Central memory CD8-positive, alpha-beta T cell (primary cell): ENCODE measurements around the gene AGL.
"Not testable (repeated sequence)": the region's sequence is repeated elsewhere in the genome, so short reads cannot be mapped to it uniquely, and the experiment has no call there.

Experiments
- ATAC-seq: fragments of 150-1000 bp; cut with Tn5 transposase; replicated peaks from 2 replicates; pipeline ENCODE4 v1.10.0; 2022; ENCODE audit warnings: mild to moderate bottlenecking, moderate FRiP score, moderate number of reproducible peaks; ENCODE audit not compliant: poor library complexity, severe bottlenecking; ENCODE audit errors: extremely low read depth
- DNase-seq, 2 donors: peaks; one replicate each; pipeline ENCODE4 v3.0.0; 2021; ENCODE audit warnings: low spot score in 2 of 2
- H3K27ac Mint-ChIP-seq: one replicate; pipeline ENCODE4 v1.8.0; 2022; ENCODE audit warnings: low read depth, mild to moderate bottlenecking, moderate library complexity, mixed read lengths
- H3K27me3 Mint-ChIP-seq: one replicate; pipeline ENCODE4 v1.8.0; 2022; ENCODE audit warnings: mixed read lengths
- H3K36me3 Mint-ChIP-seq: one replicate; pipeline ENCODE4 v1.8.0; 2022; ENCODE audit warnings: mild to moderate bottlenecking, moderate library complexity, mixed read lengths; ENCODE audit not compliant: insufficient read depth
- H3K4me1 Mint-ChIP-seq: one replicate; pipeline ENCODE4 v1.8.0; 2022; ENCODE audit warnings: mixed read lengths
- H3K4me3 Mint-ChIP-seq: one replicate; pipeline ENCODE4 v1.8.0; 2022; ENCODE audit warnings: mild to moderate bottlenecking, moderate library complexity, mixed read lengths
- H3K9me3 Mint-ChIP-seq: one replicate; pipeline ENCODE4 v1.8.0; 2022; ENCODE audit warnings: mixed read lengths

Gene AGL

DNA sequence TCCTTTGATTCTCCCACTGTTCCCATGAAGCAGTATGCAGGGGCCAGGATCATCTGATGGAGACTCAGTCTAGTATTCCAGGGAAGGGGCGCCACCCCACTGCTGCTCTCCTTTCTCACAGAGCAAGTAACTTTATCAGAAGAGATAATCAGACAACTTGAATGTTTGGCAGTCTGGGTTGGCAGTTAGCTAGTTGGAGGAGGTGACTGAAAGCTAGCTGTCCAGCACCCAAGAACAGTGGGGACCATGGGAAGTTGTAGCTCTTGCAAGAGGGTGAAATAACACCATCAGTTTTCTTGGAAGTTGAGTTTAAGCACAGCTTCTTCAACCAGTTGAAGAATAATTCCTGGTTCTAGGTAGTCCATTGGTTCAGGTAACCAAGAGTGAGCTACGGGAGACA, 22.2 kb upstream of the AGL start:
- H3K36me3 Mint-ChIP-seq: no peaks in the 10 kb centered on the region
- DNase-seq: no peak
- H3K4me1 Mint-ChIP-seq: no peaks in the 10 kb centered on the region
- no peaks in the 10 kb centered on the region for H3K9me3 Mint-ChIP-seq
- H3K27me3 Mint-ChIP-seq: peaks cover 26% of the 10 kb centered on the region
- no peak overlapping the region for H3K4me3 Mint-ChIP-seq
- H3K27ac Mint-ChIP-seq: no peak overlapping the region
- no peak for ATAC-seq

DNA sequence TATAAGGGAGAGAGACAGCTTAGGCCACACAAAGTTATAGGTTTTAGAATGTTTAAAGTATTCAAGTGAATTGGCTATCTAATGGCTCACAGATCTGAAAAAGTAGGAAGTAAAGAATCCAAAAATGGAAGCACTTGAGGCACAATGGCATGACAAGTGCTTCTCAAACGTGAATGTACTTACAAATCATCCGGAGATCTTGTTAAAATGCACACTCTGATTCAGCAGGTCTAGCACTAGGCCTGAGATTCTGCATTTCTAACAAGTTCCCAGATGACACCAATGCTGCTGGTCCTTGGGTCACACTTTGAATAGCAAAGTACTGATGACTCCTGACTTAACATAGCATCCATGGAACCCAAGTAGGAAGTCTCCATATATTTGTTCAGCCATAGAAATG, 20.9 kb upstream of the AGL start:
- H3K27ac Mint-ChIP-seq: no peak overlapping the region
- H3K36me3 Mint-ChIP-seq: no peaks in the 10 kb centered on the region
- no peak for DNase-seq
- no peak overlapping the region for H3K4me3 Mint-ChIP-seq
- H3K9me3 Mint-ChIP-seq: no peaks in the 10 kb centered on the region
- peaks cover 26% of the 10 kb centered on the region for H3K27me3 Mint-ChIP-seq
- no peaks in the 10 kb centered on the region for H3K4me1 Mint-ChIP-seq
- ATAC-seq: no peak

DNA sequence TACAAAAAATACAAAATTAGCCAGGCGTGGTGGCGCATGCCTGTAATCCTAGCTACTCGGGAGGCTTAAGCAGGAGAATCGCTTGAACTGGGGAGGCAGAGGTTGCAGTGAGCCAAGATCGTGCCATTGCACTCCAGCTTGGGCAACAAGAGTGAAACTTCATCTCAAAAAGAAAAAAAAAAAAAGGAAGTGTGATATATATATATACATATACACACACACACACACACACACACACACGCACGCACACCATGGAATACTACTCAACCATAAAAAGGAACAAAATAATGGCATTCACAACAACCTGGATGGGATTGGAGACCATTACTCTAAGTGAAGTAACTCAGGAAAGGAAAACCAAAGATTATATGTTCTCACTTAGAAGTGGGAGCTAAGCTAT, 16.2 kb upstream of the AGL start:
- H3K27me3 Mint-ChIP-seq, H3K27ac Mint-ChIP-seq, H3K9me3 Mint-ChIP-seq, ATAC-seq, H3K4me3 Mint-ChIP-seq, H3K4me1 Mint-ChIP-seq, DNase-seq, H3K36me3 Mint-ChIP-seq: not testable (repeated sequence)

DNA sequence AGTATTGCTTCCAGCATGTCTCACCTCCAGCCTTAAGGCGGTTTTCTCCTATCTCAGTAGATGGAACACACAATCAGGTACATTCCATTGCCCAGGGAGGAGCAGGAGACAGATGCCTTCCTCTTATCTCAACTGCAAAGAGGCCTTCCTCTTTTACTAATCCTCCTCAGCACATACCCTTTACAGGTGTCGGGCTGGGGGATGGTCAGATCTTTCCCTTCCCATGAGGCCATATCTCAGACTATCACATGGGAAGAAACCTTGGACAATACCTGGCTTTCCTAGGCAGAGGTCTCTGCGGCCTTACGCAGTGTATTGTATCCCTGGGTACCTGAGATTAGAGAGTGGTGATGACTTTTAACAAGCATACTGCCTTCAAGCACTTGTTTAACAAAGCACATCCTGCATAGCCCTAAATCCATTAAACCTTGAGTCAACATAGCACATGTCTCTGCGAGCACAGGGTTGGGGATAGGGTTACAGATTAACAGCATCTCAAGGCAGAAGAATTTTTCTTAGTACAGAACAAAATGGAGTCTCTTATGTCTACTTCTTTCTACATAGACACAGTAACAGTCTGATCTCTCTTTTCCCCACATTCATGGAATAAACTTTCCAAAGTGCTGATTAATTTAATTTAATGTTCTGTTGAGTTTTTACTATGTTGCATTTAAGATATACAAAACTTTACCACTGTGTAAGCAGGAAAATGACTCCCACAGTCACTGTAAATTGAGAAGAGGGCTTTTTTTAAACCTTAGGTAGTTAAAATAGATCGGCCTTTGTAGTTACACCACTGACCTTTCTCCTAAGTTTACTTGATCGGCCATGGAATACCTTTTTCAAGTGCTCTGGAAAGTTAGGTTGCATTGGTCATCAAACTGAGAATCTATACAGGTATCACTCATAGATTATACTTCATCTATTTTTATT, 13.7 kb upstream of the AGL start:
- ATAC-seq, H3K27me3 Mint-ChIP-seq, H3K36me3 Mint-ChIP-seq, H3K27ac Mint-ChIP-seq, H3K4me3 Mint-ChIP-seq, H3K4me1 Mint-ChIP-seq, H3K9me3 Mint-ChIP-seq, DNase-seq: not testable (repeated sequence)

DNA sequence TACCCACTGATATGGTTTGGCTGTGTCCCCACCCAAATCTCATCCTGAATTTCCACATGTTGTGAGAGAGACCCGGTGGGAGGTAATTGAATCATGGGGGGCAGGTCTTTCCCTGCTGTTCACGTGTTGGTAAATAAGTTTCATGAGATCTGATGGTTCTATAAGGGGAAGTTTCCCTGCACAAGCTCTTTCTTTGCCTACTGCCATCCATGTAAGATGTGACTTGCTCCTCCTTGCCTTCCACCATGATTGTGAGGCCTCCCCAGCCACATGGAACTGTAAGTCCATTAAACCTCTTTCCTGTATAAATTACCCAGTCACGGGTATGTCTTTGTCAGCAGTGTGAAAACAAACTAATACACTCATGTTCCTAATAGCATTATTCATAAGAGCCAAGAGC, 9.8 kb upstream of the AGL start:
- H3K4me3 Mint-ChIP-seq, H3K27me3 Mint-ChIP-seq, H3K27ac Mint-ChIP-seq, DNase-seq, H3K9me3 Mint-ChIP-seq, ATAC-seq, H3K36me3 Mint-ChIP-seq, H3K4me1 Mint-ChIP-seq: not testable (repeated sequence)

DNA sequence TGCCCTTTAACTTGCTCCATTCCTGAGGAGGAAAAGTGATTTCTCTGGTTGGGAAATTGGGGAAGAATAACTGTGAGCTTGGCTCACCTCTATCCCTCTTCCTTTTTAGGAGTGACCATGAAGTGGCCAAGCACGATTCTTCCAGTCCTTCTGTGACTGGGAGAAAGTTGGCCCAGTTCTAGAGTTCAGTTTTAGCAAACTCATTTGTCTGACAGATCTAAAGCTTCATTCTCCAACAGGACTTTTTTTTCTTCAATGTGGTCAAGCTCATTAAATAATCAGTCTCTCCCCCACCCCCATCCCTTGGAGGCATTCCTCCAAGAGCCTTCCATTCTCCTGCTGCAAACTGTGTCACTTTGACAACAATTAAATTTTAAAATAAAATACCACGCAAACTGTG, 6.4 kb upstream of the AGL start:
- Mint-ChIP-seq H3K9me3 (peaks cover 5% of the 10 kb centered on the region), H3K36me3 (no peaks in the 10 kb centered on the region), H3K4me3 (no peak overlapping the region), H3K4me1 (no peaks in the 10 kb centered on the region), H3K27ac (no peak overlapping the region), H3K27me3 (no peaks in the 10 kb centered on the region)
- DNase-seq (no peak), ATAC-seq (no peak)

DNA sequence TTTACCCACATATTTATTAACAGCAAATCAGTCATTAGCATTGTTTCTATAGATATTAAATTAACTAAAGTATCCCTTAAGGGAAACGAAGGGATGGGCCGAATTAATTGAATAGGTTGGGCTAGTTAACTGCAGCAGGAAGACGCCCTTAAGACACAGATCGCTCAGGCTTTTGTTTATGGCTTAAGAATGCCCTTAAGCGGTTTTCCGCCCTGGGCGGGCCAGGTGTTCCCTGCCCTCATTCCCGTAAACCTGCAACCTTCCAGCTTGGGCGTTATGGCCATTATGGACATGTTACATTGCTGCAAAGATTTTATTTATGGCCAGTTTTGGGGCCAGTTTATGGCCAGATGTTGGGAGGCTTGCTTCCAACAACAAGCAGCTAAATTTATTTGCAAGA, 5.0 kb upstream of the AGL start:
- ATAC-seq, H3K4me3 Mint-ChIP-seq, H3K36me3 Mint-ChIP-seq, H3K4me1 Mint-ChIP-seq, DNase-seq, H3K27ac Mint-ChIP-seq, H3K27me3 Mint-ChIP-seq, H3K9me3 Mint-ChIP-seq: not testable (repeated sequence)

DNA sequence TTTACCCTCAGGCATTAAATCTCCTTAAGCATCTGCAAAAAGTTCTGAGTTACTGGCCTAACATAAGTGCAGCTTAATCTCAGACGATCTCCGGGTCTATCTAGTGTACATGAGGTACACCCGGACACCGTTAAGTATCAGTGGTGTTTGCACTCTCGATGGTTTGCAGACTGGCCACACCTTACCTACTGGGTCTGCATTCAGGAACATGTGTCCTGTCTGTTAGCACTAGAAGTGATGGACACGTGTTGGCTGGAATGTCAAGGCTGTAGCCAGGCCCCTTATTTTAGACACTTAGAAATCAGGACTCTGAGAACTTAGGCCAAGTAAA, 783 bp upstream of the AGL start:
- DNase-seq (no peak), ATAC-seq (no peak)
- Mint-ChIP-seq H3K27ac (peak overlapping the region; percentile 94), H3K4me3 (peak overlapping the region; percentile 97), H3K36me3 (peaks cover 17% of the 10 kb centered on the region), H3K27me3 (no peaks in the 10 kb centered on the region), H3K9me3 (no peaks in the 10 kb centered on the region), H3K4me1 (peaks cover 30% of the 10 kb centered on the region)

DNA sequence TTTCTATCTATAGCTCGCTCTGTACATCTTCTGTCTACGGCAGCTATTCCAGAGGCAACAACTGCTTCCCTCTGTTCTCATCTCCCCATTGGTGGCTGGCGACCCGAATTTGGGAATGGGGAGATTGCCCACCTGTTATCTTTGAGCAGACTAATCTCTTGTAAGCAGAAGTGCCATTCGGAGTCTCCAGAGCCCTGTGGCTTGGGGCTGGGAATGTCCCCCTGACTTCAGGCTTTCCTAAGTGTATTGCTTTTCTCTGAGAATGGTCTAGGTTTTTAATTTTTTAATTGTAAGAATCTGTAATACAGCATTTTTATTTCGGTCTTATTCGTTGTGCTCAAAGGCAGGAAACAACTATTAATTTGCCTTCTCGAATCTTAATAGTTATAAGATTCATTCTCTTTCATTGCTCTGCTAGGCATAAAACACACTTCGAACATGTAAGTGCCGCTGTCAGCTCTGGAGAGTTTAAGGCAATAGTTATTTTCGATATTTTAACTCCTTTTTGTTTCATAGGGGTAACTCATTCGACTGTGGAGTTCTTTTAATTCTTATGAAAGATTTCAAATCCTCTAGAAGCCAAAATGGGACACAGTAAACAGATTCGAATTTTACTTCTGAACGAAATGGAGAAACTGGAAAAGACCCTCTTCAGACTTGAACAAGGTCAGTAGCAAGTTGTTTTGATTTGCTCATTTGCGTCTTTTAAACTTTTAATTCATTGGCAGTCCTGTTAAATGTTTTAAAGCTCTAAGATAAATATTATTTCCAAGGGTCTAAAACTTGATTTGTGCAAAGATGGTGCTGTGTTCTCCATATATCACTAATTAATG, 514 bp downstream of the AGL start:
- ATAC-seq (no peak), DNase-seq (no peak)
- peak overlapping the region; percentile 94 for H3K27ac Mint-ChIP-seq
- H3K4me1 Mint-ChIP-seq: peaks cover 30% of the 10 kb centered on the region
- H3K4me3 Mint-ChIP-seq: peak overlapping the region; percentile 97
- no peaks in the 10 kb centered on the region for H3K27me3 Mint-ChIP-seq
- H3K9me3 Mint-ChIP-seq: no peaks in the 10 kb centered on the region
- H3K36me3 Mint-ChIP-seq: peaks cover 17% of the 10 kb centered on the region

DNA sequence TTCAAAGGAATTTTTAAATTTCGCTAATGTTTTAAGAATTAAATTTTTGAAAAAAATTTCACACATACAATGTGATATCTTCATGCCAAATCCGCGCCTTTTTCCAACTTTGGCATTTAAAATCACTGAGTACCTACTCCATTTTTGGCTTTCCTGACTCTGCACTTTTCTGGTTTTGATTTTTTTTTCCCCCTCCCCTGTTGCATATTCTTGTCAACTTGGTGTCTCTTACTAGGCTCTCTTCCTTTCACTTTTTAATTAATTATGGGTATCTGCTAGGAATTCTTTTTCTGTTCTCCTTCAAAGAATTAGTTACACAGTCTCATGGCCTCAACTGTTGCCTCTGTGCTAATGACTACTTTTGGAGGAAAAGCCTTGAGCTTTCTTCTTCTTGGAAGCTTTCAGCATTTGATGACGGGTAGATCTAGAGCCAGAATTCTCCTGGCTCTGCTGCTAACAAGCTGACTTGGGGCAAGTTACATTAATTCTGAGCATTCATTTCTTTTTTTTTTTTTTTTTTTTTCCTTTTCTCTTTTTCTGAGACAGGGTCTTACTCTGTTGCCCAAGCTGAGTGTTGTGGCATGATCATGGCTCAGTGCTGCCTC, 1.8 kb downstream of the AGL start:
- Mint-ChIP-seq H3K4me1 (peaks cover 30% of the 10 kb centered on the region), H3K4me3 (peak overlapping the region; percentile 29), H3K27me3 (no peaks in the 10 kb centered on the region), H3K27ac (peak overlapping the region; percentile 21), H3K36me3 (peaks cover 20% of the 10 kb centered on the region), H3K9me3 (no peaks in the 10 kb centered on the region)
- no peak for ATAC-seq
- no peak for DNase-seq

DNA sequence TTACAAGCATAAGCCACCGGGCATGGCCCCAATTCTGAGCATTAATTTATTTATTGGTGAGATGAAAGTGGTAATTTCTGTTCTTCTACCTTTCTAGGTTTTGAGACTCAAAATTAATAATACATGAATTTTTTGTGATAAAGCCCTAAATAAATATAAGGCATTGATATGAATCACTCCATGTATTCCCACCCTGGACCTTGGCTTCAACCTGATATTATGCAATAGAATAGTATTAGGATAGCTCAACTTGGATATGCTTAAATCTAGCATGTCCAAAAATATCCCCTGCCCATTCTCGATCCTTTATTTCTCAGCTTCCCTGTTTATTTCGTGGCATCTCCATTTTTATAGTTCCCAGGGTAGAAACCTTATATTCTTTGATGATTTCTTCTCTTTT, 2.5 kb downstream of the AGL start:
- DNase-seq (no peak), ATAC-seq (no peak)
- no peaks in the 10 kb centered on the region for H3K9me3 Mint-ChIP-seq
- H3K4me1 Mint-ChIP-seq: peaks cover 30% of the 10 kb centered on the region
- peak overlapping the region; percentile 21 for H3K27ac Mint-ChIP-seq
- no peak overlapping the region for H3K4me3 Mint-ChIP-seq
- peaks cover 20% of the 10 kb centered on the region for H3K36me3 Mint-ChIP-seq
- H3K27me3 Mint-ChIP-seq: no peaks in the 10 kb centered on the region

DNA sequence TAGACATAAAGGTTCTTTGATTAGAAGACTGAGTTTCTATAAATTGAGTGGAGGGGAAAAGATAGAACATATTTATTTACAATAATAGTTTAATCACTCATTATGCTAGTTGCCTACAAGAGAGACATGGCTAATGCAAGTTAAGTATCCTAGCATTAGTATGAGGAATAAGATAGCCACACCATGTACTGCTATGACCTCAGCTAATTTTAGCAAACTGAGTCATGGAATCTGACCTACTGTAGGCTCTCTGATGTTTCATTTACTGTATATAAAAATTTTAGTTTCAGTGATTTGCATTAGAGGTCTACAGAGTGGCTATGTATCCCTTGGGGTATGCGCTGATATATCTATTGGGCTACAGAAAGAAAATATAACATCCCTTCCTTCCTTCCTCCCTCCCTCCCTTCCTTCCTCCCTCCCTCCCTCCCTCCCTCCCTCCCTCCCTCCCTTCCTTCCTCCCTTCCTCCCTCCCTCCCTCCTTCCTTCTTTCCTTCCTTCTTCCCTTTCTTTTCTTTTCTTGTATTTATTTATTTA, 5.8 kb downstream of the AGL start:
- DNase-seq: no peak
- Mint-ChIP-seq H3K9me3 (no peaks in the 10 kb centered on the region), H3K27ac (no peak overlapping the region), H3K36me3 (peaks cover 7% of the 10 kb centered on the region), H3K4me1 (peaks cover 16% of the 10 kb centered on the region), H3K4me3 (no peak overlapping the region), H3K27me3 (no peaks in the 10 kb centered on the region)
- ATAC-seq: no peak
